ENCODE data around the gene MUC2.

GRCh38 chr11:1086171-1087102 lies 11.8 kb downstream of the MUC2 start:
- TF ChIP-seq CTCF (IDR thresholded peaks at IDR 0.05; ENCODE audit: low read depth, low read length) = no peak
- no peak for TF ChIP-seq MYC (IDR thresholded peaks at IDR 0.05; ENCODE audit: low read depth, low read length)
